ENCODE data around the gene RAB30.

GRCh38 chr11:83012168-83013067 is 59.3 kb downstream of the RAB30 start:
- TF ChIP-seq CTCF (IDR thresholded peaks at IDR 0.05; ENCODE audit: extremely low read depth in 1 of 2, insufficient read depth in 1 of 2, low read depth in 1 of 2, low read length in 2 of 2) (no peak), JUN (IDR thresholded peaks at IDR 0.05; ENCODE audit: borderline replicate concordance, insufficient read depth, insufficient read length, low read depth) (no peak), POLR2AphosphoS5 (IDR thresholded peaks at IDR 0.05; ENCODE audit: insufficient read depth, low read depth, low read length) (no peak), GATA2 (IDR thresholded peaks at IDR 0.05; ENCODE audit: insufficient read depth, insufficient read length, low read depth, low read length) (no peak), POLR2A (IDR thresholded peaks at IDR 0.05; ENCODE audit: low read depth, low read length) (no peak), FOS (IDR thresholded peaks at IDR 0.05; ENCODE audit: borderline replicate concordance, insufficient read depth, low read length) (no peak), MAX (IDR thresholded peaks at IDR 0.05; ENCODE audit: insufficient read depth, insufficient read length) (no peak)
